ENCODE results near the gene COQ3.

GRCh38 chr6:99432877-99433276, 38.9 kb upstream of the COQ3 start:
- TF ChIP-seq CTCF (IDR thresholded peaks at IDR 0.05), result no peak
- TF ChIP-seq POLR2A (IDR thresholded peaks at IDR 0.05), result no peak
- TF ChIP-seq EP300 (IDR thresholded peaks at IDR 0.05), result no peak
